Psoas muscle (tissue), 8 donors: ENCODE measurements around the gene CIART. TPM values are rescaled to one million over a fixed set of nuclear protein-coding genes. Genes with fewer than 3 reads are reported as not detected.

Experiments
- ATAC-seq, 4 donors: fragments of 200-7000 bp; cut with Tn5 transposase; one replicate each; pipeline ENCODE4 v1.9.1; 2020; ENCODE audit warnings: moderate library complexity in 3 of 4, mild to moderate bottlenecking in 2 of 4
- DNase-seq, 2 donors: peaks; one replicate each; pipeline ENCODE4 v3.0.0-alpha.2; 2020
- H3K27ac ChIP-seq: fragments of 200-600 bp; one replicate; pipeline ENCODE4 v1.8.0; 2022
- H3K27me3 ChIP-seq, 3 donors: fragments of 200-600 bp in 1 of 3; one replicate each; pipeline versions ENCODE4 v1.6.1 to v1.8.0; 2013 to 2022; ENCODE audit warnings: low read length in 2 of 3, mild to moderate bottlenecking in 2 of 3, moderate library complexity in 1 of 3; ENCODE audit not compliant: insufficient read depth in 3 of 3
- H3K36me3 ChIP-seq, 2 donors: fragments of 200-600 bp in 1 of 2; one replicate each; pipeline versions ENCODE4 v1.6.1 to v1.8.0; 2013 to 2022; ENCODE audit warnings: low read depth in 1 of 2, mild to moderate bottlenecking in 1 of 2, moderate library complexity in 1 of 2; ENCODE audit not compliant: insufficient read depth in 1 of 2
- H3K4me1 ChIP-seq: fragments of 200-600 bp; one replicate; pipeline ENCODE4 v1.8.0; 2022
- H3K4me3 ChIP-seq: fragments of 200-600 bp; one replicate; pipeline ENCODE4 v1.8.0; 2022; ENCODE audit warnings: mild to moderate bottlenecking
- H3K9me3 ChIP-seq: fragments of 200-600 bp; one replicate; pipeline ENCODE4 v1.8.0; 2022
- WGBS, 3 donors: extraction: QIAGEN DNeasy Blood & Tissue Kit; methylation state at CpG; one replicate each; pipeline versions ENCODE4 v1.1.6 to v1.1.7; 2013; 5-methylcytosine and 5-hydroxymethylcytosine counted together
- intact Hi-C, 2 donors: fragments of 100-400 bp; cut with DNase I; formaldehyde crosslinking; loops; one replicate each; pipeline versions ENCODE4 v1.11.0 to v1.14.2; 2022
- polyA plus RNA-seq, 3 donors: library from polyadenylated mRNA; stranded (reverse); fragments of 200-250 nt; gene quantifications; one replicate each; pipeline ENCODE4 v1.2.3, GENCODE V29; 2013
- total RNA-seq, 4 donors: library from RNA; stranded (reverse); fragmentation: NEBNext Ultra II Directional in 2 of 4; extraction: Animal tissue kit (Norgen Biotek cat#: 25700) in 2 of 4; gene quantifications; one replicate each; pipeline versions ENCODE4 v1.2.1 to v1.2.4, GENCODE V29; 2021 to 2023
- TF ChIP-seq, protein P1 (sequence below): fragments of 200-600 bp; IDR thresholded peaks from one replicate; pipeline ENCODE4 v1.8.0; 2022; ENCODE audit warnings: antibody characterized with exemption
- donor health status: healthy with polysubstance abuse.
- donor health status: DM: no; HTN: no; CAD: no; lungs with moderate emphysema.
- donor health status: Bipolar disorder and iron deficiency.
- donor health status: healthy.
- donor health status: DM: yes; HTN: yes; CAD: no.
- donor health status: DM: no; HTN: no; CAD: no.
- donor health status: DM: no; HTN: no; CAD: no.
- donor health status: DM: yes; HTN: yes; CAD: no.

Gene CIART
- total and polyA plus RNA-seq, 7 donors, result 1.6 to 23.4 (median 11.7) TPM

DNA sequence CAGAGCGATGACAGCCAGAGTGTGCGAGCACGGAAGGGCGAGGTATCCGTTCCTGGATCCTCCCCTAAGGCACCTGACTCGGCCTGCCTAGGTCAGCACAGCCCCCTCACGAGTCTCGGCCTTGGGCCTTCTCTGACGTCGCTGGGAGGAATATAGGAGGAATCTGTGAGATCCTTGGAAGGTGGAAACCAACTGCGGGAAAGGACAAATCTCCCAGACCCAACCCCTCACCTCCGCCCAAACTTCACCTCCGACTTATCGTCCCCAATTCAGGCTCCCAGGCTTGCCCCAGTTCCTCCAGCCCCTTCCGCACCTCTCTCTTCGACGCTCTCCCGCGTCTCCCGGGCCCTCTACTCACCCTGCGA is 14.0 kb upstream of the CIART start:
- 0% methylated on average over 17 to 21 of the region's 21 CpGs for WGBS, 3 donors
- DNase-seq (peak in 1 of 2 donors; percentile 67), ATAC-seq (peak; percentile 42 to 69 (median 57))
- Histone ChIP-seq H3K27ac (peak overlapping the region; percentile 92), H3K4me3 (peak overlapping the region; percentile 92), H3K4me1 (peaks cover 11% of the 10 kb centered on the region), H3K27me3 (no peaks in the 10 kb centered on the region), H3K9me3 (no peaks in the 10 kb centered on the region), H3K36me3 (peaks cover 13 to 39% of the 10 kb centered on the region in 2 donors)
- intact Hi-C loops, result no loop called here
- TF ChIP-seq, protein P1, sequence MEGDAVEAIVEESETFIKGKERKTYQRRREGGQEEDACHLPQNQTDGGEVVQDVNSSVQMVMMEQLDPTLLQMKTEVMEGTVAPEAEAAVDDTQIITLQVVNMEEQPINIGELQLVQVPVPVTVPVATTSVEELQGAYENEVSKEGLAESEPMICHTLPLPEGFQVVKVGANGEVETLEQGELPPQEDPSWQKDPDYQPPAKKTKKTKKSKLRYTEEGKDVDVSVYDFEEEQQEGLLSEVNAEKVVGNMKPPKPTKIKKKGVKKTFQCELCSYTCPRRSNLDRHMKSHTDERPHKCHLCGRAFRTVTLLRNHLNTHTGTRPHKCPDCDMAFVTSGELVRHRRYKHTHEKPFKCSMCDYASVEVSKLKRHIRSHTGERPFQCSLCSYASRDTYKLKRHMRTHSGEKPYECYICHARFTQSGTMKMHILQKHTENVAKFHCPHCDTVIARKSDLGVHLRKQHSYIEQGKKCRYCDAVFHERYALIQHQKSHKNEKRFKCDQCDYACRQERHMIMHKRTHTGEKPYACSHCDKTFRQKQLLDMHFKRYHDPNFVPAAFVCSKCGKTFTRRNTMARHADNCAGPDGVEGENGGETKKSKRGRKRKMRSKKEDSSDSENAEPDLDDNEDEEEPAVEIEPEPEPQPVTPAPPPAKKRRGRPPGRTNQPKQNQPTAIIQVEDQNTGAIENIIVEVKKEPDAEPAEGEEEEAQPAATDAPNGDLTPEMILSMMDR, result no peak

DNA sequence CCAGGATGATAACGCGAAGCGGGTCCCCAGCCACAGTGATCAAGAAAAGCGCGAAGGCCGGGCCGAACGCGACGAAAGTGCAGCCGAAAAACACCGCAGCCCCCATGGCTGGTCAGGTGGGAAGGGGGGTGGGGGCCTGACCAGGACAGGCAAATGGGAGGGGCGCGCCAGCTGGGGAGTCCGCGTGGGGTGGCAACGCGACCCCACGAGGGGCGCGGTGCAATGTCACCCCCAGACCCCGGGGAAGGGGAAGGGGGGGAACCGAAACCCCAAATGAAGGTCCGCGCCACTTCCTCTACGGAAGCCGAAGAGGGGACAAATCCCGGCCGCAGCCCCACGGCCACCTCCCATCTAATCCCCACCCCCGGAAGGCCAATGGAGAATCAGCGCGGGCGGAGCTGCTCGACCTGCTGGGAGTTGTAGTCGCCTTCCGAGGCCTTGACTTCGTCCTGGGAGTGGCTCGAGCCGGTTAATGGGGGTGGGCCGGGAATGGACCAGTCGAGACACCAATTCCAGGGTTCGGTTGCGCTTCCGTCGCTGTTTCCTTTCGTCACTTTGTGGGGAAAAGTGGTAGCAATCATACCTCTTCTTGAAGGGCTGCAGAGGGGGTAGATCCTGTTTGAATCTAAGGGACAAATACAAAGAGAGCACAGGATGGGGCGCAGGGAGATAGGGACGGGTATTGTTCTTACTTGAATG is 13.5 kb upstream of the CIART start, which contains the start of gene APH1A:
TSS of gene APH1A (minus strand) at position 312 of the 699 bp plus-strand sequence. CDS start at position 106, 206 bp downstream.
- H3K4me1 ChIP-seq, result peaks cover 11% of the 10 kb centered on the region
- H3K4me3 ChIP-seq, result peak within 1 kb of the TSS; percentile 92
- intact Hi-C loops, result no loop called here
- ATAC-seq, result peak; percentile 98 to 99 (median 98)
- 0 to 1% (median 1%) methylated on average over 39 to 49 of the region's 49 CpGs for WGBS, 3 donors
- no peaks in the 10 kb centered on the region for H3K27me3 ChIP-seq
- TF ChIP-seq, protein P1, result no peak
- H3K9me3 ChIP-seq, result no peaks in the 10 kb centered on the region
- peak within 1 kb of the TSS; percentile 92 for H3K27ac ChIP-seq
- DNase-seq, result peak; percentile 96 to 98
- H3K36me3 ChIP-seq, result peaks cover 13 to 39% of the 10 kb centered on the region in 2 donors

DNA sequence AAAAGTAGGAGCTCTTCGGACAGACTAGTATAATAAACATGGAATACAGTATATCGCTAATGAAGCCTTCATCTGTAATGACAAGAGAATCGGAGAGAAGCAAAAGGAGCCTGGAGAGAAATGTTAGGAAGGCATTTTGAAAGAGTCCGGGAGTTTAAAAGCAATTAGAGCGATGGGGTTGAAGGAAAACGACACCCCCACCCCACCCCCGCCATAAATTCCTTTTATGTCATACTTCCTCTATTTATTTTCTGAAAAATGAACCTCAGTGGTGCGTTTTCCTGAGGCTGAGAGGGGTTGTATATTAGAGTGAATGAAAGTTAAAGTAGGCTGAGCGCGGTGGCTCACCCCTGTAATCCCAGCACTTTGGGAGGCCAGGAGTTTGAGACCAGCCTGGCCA is 12.9 kb upstream of the CIART start:
- Histone ChIP-seq H3K27me3 (no peaks in the 10 kb centered on the region), H3K27ac (peak overlapping the region; percentile 92), H3K4me3 (peak overlapping the region; percentile 92), H3K36me3 (peaks cover 12 to 33% of the 10 kb centered on the region in 2 donors), H3K4me1 (peaks cover 11% of the 10 kb centered on the region), H3K9me3 (no peaks in the 10 kb centered on the region)
- ATAC-seq (no peak), DNase-seq (no peak)
- 37 to 50% (median 44%) methylated on average over 10 of the region's 10 CpGs for WGBS, 3 donors
- intact Hi-C loops, result no loop called here
- TF ChIP-seq, protein P1, result no peak

DNA sequence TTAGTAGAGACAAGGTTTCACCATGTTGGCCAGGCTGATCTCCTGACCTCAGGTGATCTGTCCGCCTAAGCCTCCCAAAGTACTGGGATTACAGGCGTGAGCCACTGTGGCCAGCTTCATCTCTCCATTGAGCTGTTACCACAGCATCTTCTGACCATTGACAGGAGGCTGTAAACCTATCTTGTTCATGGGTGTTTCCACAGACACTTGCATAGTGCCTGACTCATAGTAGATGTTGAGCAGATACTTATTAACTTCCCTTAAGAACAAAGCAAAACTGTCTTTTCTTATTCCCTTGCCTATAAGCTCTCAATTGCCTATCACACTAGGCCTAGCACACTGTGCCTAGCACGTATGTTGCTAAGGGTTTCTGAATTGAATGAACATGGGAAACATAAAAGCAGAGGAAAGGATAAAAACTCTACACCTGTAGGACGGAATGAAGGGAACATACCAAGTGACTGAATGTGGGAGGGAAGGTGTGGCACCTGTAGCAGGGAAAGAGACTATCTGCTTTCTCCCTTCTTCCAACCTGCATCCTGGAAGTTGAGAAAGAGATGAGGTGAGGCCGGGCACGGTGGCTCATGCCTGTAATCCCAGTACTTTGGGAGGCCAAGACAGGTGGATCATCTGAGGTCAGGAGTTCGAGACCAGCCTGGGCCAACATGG is 10.9 kb upstream of the CIART start:
- 84 to 92% (median 87%) methylated on average over 7 of the region's 7 CpGs for WGBS, 3 donors
- no peaks in the 10 kb centered on the region for H3K27me3 ChIP-seq
- DNase-seq (no peak), ATAC-seq (no peak)
- H3K9me3 ChIP-seq, result no peaks in the 10 kb centered on the region
- peaks cover 11% of the 10 kb centered on the region for H3K4me1 ChIP-seq
- H3K36me3 ChIP-seq, result peaks cover under 1 to 13% of the 10 kb centered on the region in 2 donors
- intact Hi-C loops, result no loop called here
- no peak overlapping the region for H3K4me3 ChIP-seq
- peak overlapping the region; percentile 4 for H3K27ac ChIP-seq
- TF ChIP-seq, protein P1, result no peak
